GM12878 (cell line): ENCODE data around the gene TNFSF12. TPM values are rescaled to one million over a fixed set of nuclear protein-coding genes. Genes with fewer than 3 reads are reported as not detected.

Source experiments
- ATAC-seq: fragments of 200-7000 bp; cut with Tn5 transposase; 3 replicates; pipeline ENCODE4 v1.9.1; 2020; ENCODE audit warnings: mild to moderate bottlenecking, moderate library complexity
- BruUV-seq: library from RNA; stranded (reverse); fragments of 400-500 nt; replicated peaks from 2 replicates; lab custom pipeline; 2021; lab: Mats Ljungman, UMichigan
- CTCF ChIA-PET: fragments of 300-600 bp; sonication (Branson Sonifier 250); formaldehyde crosslinking; extraction: SDS; loops from one replicate; lab custom pipeline; 2021; ENCODE audit warnings: inconsistent platforms; lab: Yijun Ruan, JAX
- POLR2A ChIA-PET: fragments of 350-600 bp; formaldehyde crosslinking; extraction: SDS; loops from one replicate; lab custom pipeline; 2021; ENCODE audit warnings: inconsistent platforms; lab: Charles Lee
- RAD21 ChIA-PET: fragments of 300-600 bp; sonication (Branson Sonifier 250); formaldehyde crosslinking; loops from one replicate; lab custom pipeline; 2023; ENCODE audit warnings: antibody characterized with exemption; ENCODE audit not compliant: unreplicated experiment; lab: Charles Lee
- SMC1A ChIA-PET: fragments of 300-600 bp; sonication (Branson Sonifier 250); formaldehyde crosslinking; loops from one replicate; lab custom pipeline; 2023; ENCODE audit not compliant: unreplicated experiment, uncharacterized antibody; lab: Charles Lee
- DNase-seq: peaks from one replicate; pipeline ENCODE4 v3.0.0-alpha.2; 2011; ENCODE audit warnings: low read depth, low spot score
- FAIRE-seq: peaks from 3 replicates; lab custom pipeline; 2011; peaks lifted over from hg19 to GRCh38; lab: Jason Lieb, UNC
- H2AFZ ChIP-seq: 2 replicates; pipeline ENCODE4 v1.6.0; 2011; ENCODE audit warnings: low read depth, low read length, control low read depth; ENCODE audit not compliant: control insufficient read depth
- H3K27ac ChIP-seq: 2 replicates; pipeline ENCODE4 v1.5.1; 2011; ENCODE audit warnings: control low read depth; ENCODE audit not compliant: control insufficient read depth, insufficient read depth
- H3K27me3 ChIP-seq, 2 experiments: replicated peaks in 1 of 2; 2 replicates each; pipeline versions ENCODE4 v1.6.0 to v1.6.1; 2011; ENCODE audit warnings: low read length in 1 of 2; ENCODE audit not compliant: control insufficient read depth in 2 of 2, insufficient read depth in 2 of 2
- H3K36me3 ChIP-seq, 2 experiments: 2 replicates each; pipeline ENCODE4 v1.5.1; 2011; ENCODE audit warnings: low read length in 1 of 2; ENCODE audit not compliant: control insufficient read depth in 2 of 2, insufficient read depth in 2 of 2
- H3K4me1 ChIP-seq: 2 replicates; pipeline ENCODE4 v1.6.1; 2011; ENCODE audit warnings: mild to moderate bottlenecking, low read length, moderate library complexity, mixed read lengths; ENCODE audit not compliant: control insufficient read depth, insufficient read depth
- H3K4me2 ChIP-seq: 2 replicates; pipeline ENCODE4 v1.6.0; 2011; ENCODE audit warnings: control low read depth; ENCODE audit not compliant: control insufficient read depth, insufficient read depth
- H3K4me3 ChIP-seq: fragments of 200-600 bp; sonication (generic); 2 replicates; pipeline ENCODE4 v1.5.1; 2016
- H3K79me2 ChIP-seq: 2 replicates; pipeline ENCODE4 v1.6.0; 2011; ENCODE audit warnings: low read length; ENCODE audit not compliant: control insufficient read depth, insufficient read depth
- H3K9ac ChIP-seq: 2 replicates; pipeline ENCODE4 v1.8.0; 2011; ENCODE audit warnings: low read length, control low read depth, mixed read lengths; ENCODE audit not compliant: control insufficient read depth, insufficient read depth
- H3K9me3 ChIP-seq: replicated peaks from 3 replicates; pipeline ENCODE4 v1.5.1; 2011; ENCODE audit warnings: mild to moderate bottlenecking, low read length; ENCODE audit not compliant: control insufficient read depth, insufficient read depth
- H4K20me1 ChIP-seq: 2 replicates; pipeline ENCODE4 v1.6.0; 2011; ENCODE audit not compliant: control insufficient read depth, insufficient read depth
- BACH1 ChIP-seq: fragments of 450-650 bp; IDR thresholded peaks from 2 replicates; pipeline ENCODE4 v1.6.1; 2017; ENCODE audit warnings: mild to moderate bottlenecking, borderline replicate concordance
- MEF2B ChIP-seq: fragments of 450-650 bp; IDR thresholded peaks from 2 replicates; pipeline ENCODE4 v1.6.1; 2018; ENCODE audit warnings: mild to moderate bottlenecking, moderate library complexity; ENCODE audit not compliant: partially characterized antibody, poor library complexity, severe bottlenecking
- MTA3 ChIP-seq: IDR thresholded peaks from 2 replicates; pipeline ENCODE4 v1.6.1; 2012; ENCODE audit warnings: low read length, inconsistent platforms, borderline replicate concordance
- NR2F1 ChIP-seq: fragments of 450-650 bp; conservative IDR thresholded peaks from 2 replicates; pipeline ENCODE4 v1.6.1; 2017; ENCODE audit warnings: mild to moderate bottlenecking
- SUZ12 ChIP-seq: fragments of 200-600 bp; sonication (generic); IDR thresholded peaks from one replicate; pipeline ENCODE4 v1.6.1; 2018; ENCODE audit warnings: antibody characterized with exemption, mild to moderate bottlenecking; ENCODE audit not compliant: unreplicated experiment
- WGBS: methylation state at CpG from one replicate; pipeline ENCODE4 v1.1.6; 2016; ENCODE audit warnings: low lambda C conversion rate; ENCODE audit not compliant: insufficient replicate concordance, insufficient coverage; ENCODE audit errors: missing lambda C conversion rate; 5-methylcytosine and 5-hydroxymethylcytosine counted together
- in situ Hi-C: fragments of 300-500 bp; cut with MboI; formaldehyde crosslinking; loops from 9 replicates; pipeline ENCODE4 v1.14.3; 2018; ENCODE audit warnings: mixed read lengths
- intact Hi-C: fragments of 100-400 bp; cut with micrococcal nuclease; formaldehyde crosslinking; loops from one replicate; pipeline ENCODE4 v1.14.2; 2022; ENCODE audit not compliant: unreplicated experiment
- polyA plus RNA-seq, 11 experiments: library from polyadenylated mRNA; depleted of rRNA in 4 of 11; unstranded in 6 of 11; stranded (reverse) in 5 of 11; fragments of >200 nt; fragmentation: Nextera tagmentation in 4 of 11; fragmentation: Illumina TruSeq in 1 of 11; extraction: Ambion mirVana in 4 of 11; extraction: Trizol in 1 of 11; gene quantifications; 1 replicate in 1 of 11; 2 replicates in 10 of 11; pipeline versions ENCODE4 v1.2.1 to v1.2.3, GENCODE V29; 2011 to 2016; ENCODE audit warnings: inconsistent platforms in 2 of 11, missing spikeins in 2 of 11, low read depth in 1 of 11
- total RNA-seq, 4 experiments: library from RNA; depleted of rRNA in 3 of 4; stranded (reverse); fragments of >200 nt in 3 of 4; fragmentation: Illumina TruSeq in 1 of 4; extraction: Trizol in 1 of 4; gene quantifications; 2 replicates each; pipeline versions ENCODE4 v1.2.1 to v1.2.3, GENCODE V29; 2013 to 2021
- TF ChIP-seq, protein P1 (sequence below): IDR thresholded peaks from 2 replicates; pipeline ENCODE4 v1.6.1; 2011; ENCODE audit warnings: borderline replicate concordance, low read depth, mild to moderate bottlenecking, moderate library complexity, low read length; ENCODE audit not compliant: insufficient read depth, poor library complexity, severe bottlenecking

TNFSF12 gene
- total and polyA plus RNA-seq, 10 of the 15 experiments (the other 5 are each of a cell fraction or from before 2014, with no cell fraction given): 0.32 to 7.0 (median 2.6) TPM

DNA sequence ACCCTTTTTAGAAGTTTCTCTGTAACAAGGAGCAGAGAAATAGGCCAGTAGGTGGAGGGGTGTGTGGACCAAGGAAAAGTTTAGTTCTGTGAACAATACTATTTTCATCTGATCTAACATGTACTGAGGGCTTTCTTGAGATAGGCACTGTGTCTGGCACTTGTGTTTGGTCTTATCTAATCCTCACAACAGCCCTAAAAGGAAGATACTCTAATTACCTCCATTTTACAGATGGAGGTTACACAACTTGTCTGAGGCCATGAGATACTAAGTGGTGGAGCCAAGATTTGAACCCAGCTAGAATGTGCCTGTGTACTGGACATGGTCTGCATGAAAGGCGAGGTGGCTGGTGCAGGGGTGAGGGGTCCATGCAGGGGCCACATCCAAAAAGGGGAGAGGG is 4.5 kb downstream of the TNFSF12 start:
- no peaks in the 10 kb centered on the region for H3K9me3 ChIP-seq
- ATAC-seq: no peak
- WGBS: 91% methylated on average over 1 of the region's 1 CpG
- peak overlapping the region; percentile 7; the same call in 1 of the 2 replicates for H3K27ac ChIP-seq
- intact Hi-C loops (no loop called here), in situ Hi-C loops (loop anchor here (25.0 kb wide), 1 partner anchor 516 kb away; the partner anchor contains the start of genes SLC16A11 and SLC16A13)
- ChIA-PET POLR2A (interaction anchor here (0.7 to 1.0 kb wide), 3 partner anchors 217 to 373 kb away, joined by 3 to 6 read pairs (median 3); partner anchors contain the start of genes ACADVL, ACAP1 and DLG4), RAD21 (interaction anchor here (1.3 to 1.8 kb wide), 2 partner anchors 38 to 39 kb away, joined by 5 to 6 read pairs; no protein-coding TSS in a partner anchor), CTCF (interaction anchor here (0.8 to 2.5 kb wide), 7 partner anchors 7 to 134 kb away, joined by 3 to 20 read pairs (median 4); partner anchors contain the start of genes SENP3 and TP53), SMC1A (interaction anchor here (2.2 kb wide), 1 partner anchor 38 kb away, joined by 10 read pairs; no protein-coding TSS in a partner anchor)
- peak overlapping the region; percentile 45 for H3K4me2 ChIP-seq
- no TSS peak for BruUV-seq
- H3K4me3 ChIP-seq: no peak overlapping the region
- no peak for TF ChIP-seq MEF2B
- TF ChIP-seq MTA3: 0 out of 2 replicates have a peak, but pooled peaks have one; percentile 6
- no peak for TF ChIP-seq SUZ12
- TF ChIP-seq NR2F1: no peak
- TF ChIP-seq BACH1: no peak
- TF ChIP-seq, protein P1, sequence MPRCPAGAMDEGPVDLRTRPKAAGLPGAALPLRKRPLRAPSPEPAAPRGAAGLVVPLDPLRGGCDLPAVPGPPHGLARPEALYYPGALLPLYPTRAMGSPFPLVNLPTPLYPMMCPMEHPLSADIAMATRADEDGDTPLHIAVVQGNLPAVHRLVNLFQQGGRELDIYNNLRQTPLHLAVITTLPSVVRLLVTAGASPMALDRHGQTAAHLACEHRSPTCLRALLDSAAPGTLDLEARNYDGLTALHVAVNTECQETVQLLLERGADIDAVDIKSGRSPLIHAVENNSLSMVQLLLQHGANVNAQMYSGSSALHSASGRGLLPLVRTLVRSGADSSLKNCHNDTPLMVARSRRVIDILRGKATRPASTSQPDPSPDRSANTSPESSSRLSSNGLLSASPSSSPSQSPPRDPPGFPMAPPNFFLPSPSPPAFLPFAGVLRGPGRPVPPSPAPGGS: no peak
- H3K27me3 ChIP-seq: no peaks in the 10 kb centered on the region; a peak in 1 of 4 replicates
- no peaks in the 10 kb centered on the region; the same call in 1 of the 2 replicates for H3K79me2 ChIP-seq
- peaks cover 36% of the 10 kb centered on the region for H3K4me1 ChIP-seq
- peak; percentile 75 for FAIRE-seq
- no peak overlapping the region for H3K9ac ChIP-seq
- DNase-seq: no peak
- no peaks in the 10 kb centered on the region for H3K36me3 ChIP-seq
- H4K20me1 ChIP-seq: no peaks in the 10 kb centered on the region
- no peak overlapping the region for H2AFZ ChIP-seq
